Endothelial cell of umbilical vein (primary cell): ENCODE measurements around the gene GADD45A. TPM values are rescaled to one million over a fixed set of nuclear protein-coding genes. Genes with fewer than 3 reads are reported as not detected.

Experiments
- BruUV-seq: library from RNA; stranded (reverse); fragments of 400-500 nt; replicated peaks from 2 replicates; lab custom pipeline; 2021; lab: Mats Ljungman, UMichigan
- CTCF ChIA-PET: fragments of 300-600, 350-600 bp; sonication (Branson Sonifier 250); formaldehyde crosslinking; loops from one replicate; lab custom pipeline; 2021; ENCODE audit warnings: antibody characterized with exemption, inconsistent platforms; lab: Charles Lee
- POLR2A ChIA-PET: fragments of 300-600, 350-600 bp; sonication (Branson Sonifier 250); formaldehyde crosslinking; loops from one replicate; lab custom pipeline; 2021; ENCODE audit warnings: antibody characterized with exemption, inconsistent platforms; lab: Charles Lee
- DNase-seq: peaks from one replicate; pipeline ENCODE4 v3.0.0-alpha.2; 2011; ENCODE audit warnings: low read depth, low spot score
- FAIRE-seq: peaks from 2 replicates; lab custom pipeline; 2011; peaks lifted over from hg19 to GRCh38; lab: Jason Lieb, UNC
- H2AFZ ChIP-seq: 2 replicates; pipeline ENCODE4 v1.6.0; 2012; ENCODE audit warnings: low read depth, low read length, control low read depth, inconsistent platforms
- H3K27ac ChIP-seq: 2 replicates; pipeline ENCODE4 v1.5.1; 2011; ENCODE audit warnings: low read depth, mild to moderate bottlenecking, control low read depth, low read length, moderate library complexity; ENCODE audit not compliant: insufficient read depth
- H3K27me3 ChIP-seq, 2 experiments: 2 replicates each; pipeline versions ENCODE4 v1.6.0 to v1.6.1; 2011; ENCODE audit warnings: low read length in 2 of 2, mixed read lengths in 1 of 2; ENCODE audit not compliant: control insufficient read depth in 2 of 2, insufficient read depth in 2 of 2
- H3K36me3 ChIP-seq, 2 experiments: 2 replicates in 1 of 2; 3 replicates in 1 of 2; pipeline ENCODE4 v1.5.1; 2011; ENCODE audit warnings: low read length in 2 of 2, mild to moderate bottlenecking in 1 of 2, moderate library complexity in 1 of 2; ENCODE audit not compliant: control insufficient read depth in 2 of 2, insufficient read depth in 2 of 2; ENCODE audit errors: extremely low read depth in 1 of 2
- H3K4me1 ChIP-seq: 3 replicates; pipeline ENCODE4 v1.5.1; 2011; ENCODE audit warnings: mild to moderate bottlenecking, low read length; ENCODE audit not compliant: control insufficient read depth, insufficient read depth; ENCODE audit errors: extremely low read depth
- H3K4me2 ChIP-seq: 2 replicates; pipeline ENCODE4 v1.6.1; 2011; ENCODE audit warnings: low read length, control low read depth, mixed read lengths; ENCODE audit not compliant: insufficient read depth
- H3K4me3 ChIP-seq, 3 experiments: fragments of 200-600 bp in 1 of 3; sonication (generic), shearing (Covaris generic) in 1 of 3; replicated peaks in 1 of 3; 2 replicates each; pipeline ENCODE4 v1.5.1; 2011 to 2016; ENCODE audit warnings: control low read depth in 3 of 3, low read length in 3 of 3, mild to moderate bottlenecking in 2 of 3, inconsistent platforms in 1 of 3, low read depth in 1 of 3, moderate library complexity in 1 of 3; ENCODE audit not compliant: insufficient read depth in 1 of 3
- H3K79me2 ChIP-seq: 2 replicates; pipeline ENCODE4 v1.6.0; 2012; ENCODE audit warnings: low read length, inconsistent platforms; ENCODE audit not compliant: control insufficient read depth, insufficient read depth
- H3K9ac ChIP-seq: replicated peaks from 2 replicates; pipeline ENCODE3; 2011; ENCODE audit warnings: low read length, control low read depth; ENCODE audit not compliant: insufficient read depth; ENCODE audit errors: extremely low read depth
- H3K9me1 ChIP-seq: replicated peaks from 3 replicates; pipeline ENCODE4 v1.6.0; 2011; ENCODE audit warnings: mild to moderate bottlenecking, low read length; ENCODE audit not compliant: control insufficient read depth, insufficient read depth; ENCODE audit errors: extremely low read depth
- H3K9me3 ChIP-seq: replicated peaks from 2 replicates; pipeline ENCODE4 v1.5.1; 2012; ENCODE audit warnings: low read length, inconsistent platforms; ENCODE audit not compliant: control insufficient read depth, insufficient read depth
- H4K20me1 ChIP-seq: replicated peaks from 2 replicates; pipeline ENCODE3; 2011; ENCODE audit warnings: mild to moderate bottlenecking, low read length; ENCODE audit not compliant: control insufficient read depth, insufficient read depth; ENCODE audit errors: extremely low read depth
- EZH2 ChIP-seq: IDR thresholded peaks from 2 replicates; pipeline ENCODE4 v1.6.1; 2012; ENCODE audit warnings: borderline replicate concordance, low read depth, mild to moderate bottlenecking, moderate library complexity, low read length, inconsistent platforms; ENCODE audit not compliant: severe bottlenecking
- FOS ChIP-seq: IDR thresholded peaks from 2 replicates; pipeline ENCODE4 v1.6.1; 2011; ENCODE audit warnings: mild to moderate bottlenecking, low read length, moderate library complexity, borderline replicate concordance; ENCODE audit not compliant: insufficient read depth
- GATA2 ChIP-seq: IDR thresholded peaks from 2 replicates; pipeline ENCODE4 v1.7.0; 2011; ENCODE audit warnings: low read depth, mild to moderate bottlenecking, moderate library complexity, mixed read lengths, low read length; ENCODE audit not compliant: insufficient read length, insufficient read depth
- JUN ChIP-seq: IDR thresholded peaks from 2 replicates; pipeline ENCODE4 v1.6.1; 2011; ENCODE audit warnings: borderline replicate concordance, low read depth; ENCODE audit not compliant: insufficient read length, insufficient read depth
- MYC ChIP-seq: IDR thresholded peaks from one replicate; pipeline ENCODE4 v1.6.1; 2011; ENCODE audit warnings: mild to moderate bottlenecking, low read depth, low read length
- POLR2A ChIP-seq: IDR thresholded peaks from 2 replicates; pipeline ENCODE4 v1.6.1; 2012; ENCODE audit warnings: low read depth, mild to moderate bottlenecking, control low read depth, low read length
- POLR2AphosphoS5 ChIP-seq: IDR thresholded peaks from 2 replicates; pipeline ENCODE4 v1.6.1; 2012; ENCODE audit warnings: low read depth, mild to moderate bottlenecking, control low read depth, low read length, moderate library complexity; ENCODE audit not compliant: insufficient read depth
- dilution Hi-C: fragments of 300-500 bp; cut with MboI; formaldehyde crosslinking; loops from one replicate; pipeline ENCODE4 v1.15.0; 2019; ENCODE audit warnings: low sequenced_read_pairs; ENCODE audit not compliant: extremely low pct_ligation_motif_present
- intact Hi-C: fragments of 100-400 bp; cut with micrococcal nuclease; formaldehyde crosslinking; loops from one replicate; pipeline ENCODE4 v1.10.0; 2022
- polyA plus RNA-seq, 4 experiments: library from polyadenylated mRNA; depleted of rRNA in 3 of 4; stranded (reverse) in 3 of 4; unstranded in 1 of 4; fragments of >200 nt; gene quantifications; 2 replicates each; pipeline versions ENCODE4 v1.2.1 to v1.2.3, GENCODE V29; 2011 to 2012; ENCODE audit warnings: missing spikeins in 1 of 4
- total RNA-seq: library from RNA; stranded (reverse); gene quantifications from 2 replicates; pipeline ENCODE4 v1.2.3, GENCODE V29; 2021
- TF ChIP-seq, protein P1 (sequence below): IDR thresholded peaks from 2 replicates; pipeline ENCODE4 v1.6.1; 2011; ENCODE audit not compliant: insufficient read depth, insufficient read length
- TF ChIP-seq, protein P2 (sequence below), 2 donors: IDR thresholded peaks; 1 replicate in 1 of 2; 2 replicates in 1 of 2; pipeline ENCODE4 v1.5.1; 2011; ENCODE audit warnings: low read length in 2 of 2, mild to moderate bottlenecking in 2 of 2, moderate library complexity in 2 of 2, control low read depth in 1 of 2, inconsistent platforms in 1 of 2, low read depth in 1 of 2; ENCODE audit not compliant: insufficient read depth in 1 of 2; ENCODE audit errors: extremely low read depth in 1 of 2

The GADD45A gene
- total and polyA plus RNA-seq, 2 donors (not counting 3 experiments of a cell fraction or from before 2014, with no cell fraction given) = 77.4 to 87.6 TPM

DNA sequence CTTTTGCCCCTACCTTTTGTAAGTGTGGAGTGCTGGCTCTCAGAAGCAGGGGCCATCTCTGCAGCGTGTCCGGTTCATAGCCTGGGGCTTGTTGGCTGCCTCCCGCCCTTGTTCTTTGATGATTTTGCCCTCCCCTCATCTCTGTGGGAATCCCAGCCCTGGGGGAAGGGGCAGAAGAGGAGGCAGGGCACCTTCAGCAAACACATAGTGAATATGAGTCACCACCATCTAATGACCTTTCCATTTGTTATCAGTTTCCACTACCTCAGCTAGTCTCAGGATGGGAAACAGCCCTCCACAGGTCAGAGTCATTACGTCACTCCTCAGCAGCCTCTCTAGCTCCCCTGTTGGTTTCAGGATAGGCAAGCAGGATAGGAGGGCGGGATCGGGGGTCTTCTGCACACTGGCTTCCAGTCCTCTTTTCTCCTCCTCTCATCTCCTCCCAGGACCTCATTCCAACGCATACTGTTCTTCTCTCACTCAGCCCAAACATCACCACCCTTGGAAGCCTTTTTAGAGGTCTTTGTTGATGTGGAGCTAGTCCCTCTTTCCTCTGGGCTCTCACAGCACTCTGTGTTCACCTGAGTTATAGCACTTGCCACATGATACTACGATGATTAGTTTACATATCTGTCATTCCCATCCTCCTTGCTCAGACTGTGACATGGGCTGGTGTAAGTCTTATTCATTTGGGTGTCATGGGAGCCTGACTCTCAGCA lies 15.8 kb downstream of the GADD45A start:
- dilution Hi-C loops (no loop called here), intact Hi-C loops (no loop called here)
- peak; percentile 73 for FAIRE-seq
- Histone ChIP-seq H3K9ac (no peak overlapping the region), H3K27me3 (no peaks in the 10 kb centered on the region), H3K9me3 (no peaks in the 10 kb centered on the region), H3K9me1 (no peaks in the 10 kb centered on the region), H4K20me1 (no peaks in the 10 kb centered on the region), H3K4me2 (no peak overlapping the region), H3K79me2 (no peaks in the 10 kb centered on the region), H3K36me3 (peaks cover 4 to 8% of the 10 kb centered on the region in 2 experiments), H2AFZ (no peak overlapping the region), H3K27ac (peak overlapping the region; percentile 38), H3K4me3 (no peak overlapping the region), H3K4me1 (peaks cover 6% of the 10 kb centered on the region)
- TSS peak; percentile 49 for BruUV-seq
- DNase-seq = peak; percentile 88
- no peak for TF ChIP-seq EZH2
- TF ChIP-seq, protein P1, sequence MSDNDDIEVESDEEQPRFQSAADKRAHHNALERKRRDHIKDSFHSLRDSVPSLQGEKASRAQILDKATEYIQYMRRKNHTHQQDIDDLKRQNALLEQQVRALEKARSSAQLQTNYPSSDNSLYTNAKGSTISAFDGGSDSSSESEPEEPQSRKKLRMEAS = no peak
- TF ChIP-seq, protein P2, sequence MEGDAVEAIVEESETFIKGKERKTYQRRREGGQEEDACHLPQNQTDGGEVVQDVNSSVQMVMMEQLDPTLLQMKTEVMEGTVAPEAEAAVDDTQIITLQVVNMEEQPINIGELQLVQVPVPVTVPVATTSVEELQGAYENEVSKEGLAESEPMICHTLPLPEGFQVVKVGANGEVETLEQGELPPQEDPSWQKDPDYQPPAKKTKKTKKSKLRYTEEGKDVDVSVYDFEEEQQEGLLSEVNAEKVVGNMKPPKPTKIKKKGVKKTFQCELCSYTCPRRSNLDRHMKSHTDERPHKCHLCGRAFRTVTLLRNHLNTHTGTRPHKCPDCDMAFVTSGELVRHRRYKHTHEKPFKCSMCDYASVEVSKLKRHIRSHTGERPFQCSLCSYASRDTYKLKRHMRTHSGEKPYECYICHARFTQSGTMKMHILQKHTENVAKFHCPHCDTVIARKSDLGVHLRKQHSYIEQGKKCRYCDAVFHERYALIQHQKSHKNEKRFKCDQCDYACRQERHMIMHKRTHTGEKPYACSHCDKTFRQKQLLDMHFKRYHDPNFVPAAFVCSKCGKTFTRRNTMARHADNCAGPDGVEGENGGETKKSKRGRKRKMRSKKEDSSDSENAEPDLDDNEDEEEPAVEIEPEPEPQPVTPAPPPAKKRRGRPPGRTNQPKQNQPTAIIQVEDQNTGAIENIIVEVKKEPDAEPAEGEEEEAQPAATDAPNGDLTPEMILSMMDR (IDR thresholded peaks at IDR 0.05; ENCODE audit: extremely low read depth in 1 of 2, insufficient read depth in 1 of 2, low read depth in 1 of 2, low read length in 2 of 2) = peak in 1 of 2 donors; percentile 50
- no peak for TF ChIP-seq GATA2
- no peak for TF ChIP-seq MYC
- peak; percentile 52 for TF ChIP-seq FOS
- TF ChIP-seq POLR2AphosphoS5 = peak; percentile 17
- TF ChIP-seq POLR2A = no peak
- TF ChIP-seq JUN = peak; percentile 84
- POLR2A ChIA-PET = no interaction called here
- CTCF ChIA-PET = interaction anchor here (1.0 to 2.1 kb wide), 10 partner anchors 10 to 645 kb away, joined by 3 to 12 read pairs (median 5); no protein-coding TSS in a partner anchor
